ENCODE data around the gene PLXNC1.

PLXNC1 gene

GRCh38 chr12:94178882-94179281, 30.5 kb downstream of the PLXNC1 start:
- H3K4me3 ChIP-seq (ENCODE audit: low read depth, low read length) = no peak overlapping the region

DNA sequence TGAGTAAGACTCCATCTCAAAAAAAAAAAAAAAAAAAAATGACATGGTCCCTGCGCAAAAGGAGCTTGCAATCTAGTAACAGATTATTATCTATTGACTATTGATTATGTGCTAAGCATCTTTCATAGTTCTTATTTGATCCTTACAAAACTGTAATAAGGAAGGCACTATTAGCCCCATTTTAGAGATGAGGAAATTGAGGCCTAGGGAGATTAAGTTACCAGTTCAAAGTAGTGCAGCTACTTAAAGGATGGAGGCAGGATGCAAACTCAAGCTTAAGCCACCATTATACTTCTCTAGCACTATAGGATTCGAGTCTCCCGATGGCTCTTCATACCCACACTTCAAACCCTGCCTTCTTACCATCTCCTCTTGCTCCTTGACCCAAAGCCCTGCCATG, 31.3 kb downstream of the PLXNC1 start:
- H3K4me3 ChIP-seq (ENCODE audit: low read depth, low read length) = no peak overlapping the region

DNA sequence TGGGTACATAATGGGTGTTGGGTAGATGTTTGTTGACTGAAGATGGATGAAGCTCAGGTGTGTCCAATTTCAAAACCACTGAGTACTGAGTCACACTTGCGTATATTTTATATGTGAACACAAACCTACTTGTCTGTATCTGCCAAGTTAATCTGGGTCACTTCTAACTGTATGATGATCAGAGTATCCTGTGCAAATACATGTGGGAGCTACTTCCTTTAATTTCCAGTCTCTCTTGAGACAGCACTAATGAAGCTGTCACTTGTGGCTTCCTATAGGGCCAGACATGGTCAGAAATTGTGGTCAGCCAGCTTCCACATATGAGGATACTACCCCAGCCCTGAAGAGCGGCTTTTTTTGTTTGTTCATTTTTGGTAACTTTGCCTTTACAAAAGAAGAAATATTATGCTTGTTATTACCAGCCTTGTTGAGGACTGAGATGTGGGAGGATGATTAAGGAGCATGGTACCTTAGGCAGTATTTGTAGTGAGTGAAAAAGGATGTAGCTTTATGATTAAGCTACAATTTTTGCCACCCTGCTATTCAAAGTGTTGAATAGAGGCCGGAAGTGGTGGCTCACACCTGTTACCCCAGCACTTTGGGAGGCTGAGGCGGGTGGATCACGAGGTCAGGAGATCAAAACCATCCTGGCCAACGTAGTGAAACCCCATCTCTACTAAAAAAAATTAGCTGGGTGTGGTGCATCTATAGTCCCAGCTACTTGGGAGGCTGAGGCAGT, 32.4 kb downstream of the PLXNC1 start:
- no peak overlapping the region for H3K4me3 ChIP-seq (ENCODE audit: low read depth, low read length)

DNA sequence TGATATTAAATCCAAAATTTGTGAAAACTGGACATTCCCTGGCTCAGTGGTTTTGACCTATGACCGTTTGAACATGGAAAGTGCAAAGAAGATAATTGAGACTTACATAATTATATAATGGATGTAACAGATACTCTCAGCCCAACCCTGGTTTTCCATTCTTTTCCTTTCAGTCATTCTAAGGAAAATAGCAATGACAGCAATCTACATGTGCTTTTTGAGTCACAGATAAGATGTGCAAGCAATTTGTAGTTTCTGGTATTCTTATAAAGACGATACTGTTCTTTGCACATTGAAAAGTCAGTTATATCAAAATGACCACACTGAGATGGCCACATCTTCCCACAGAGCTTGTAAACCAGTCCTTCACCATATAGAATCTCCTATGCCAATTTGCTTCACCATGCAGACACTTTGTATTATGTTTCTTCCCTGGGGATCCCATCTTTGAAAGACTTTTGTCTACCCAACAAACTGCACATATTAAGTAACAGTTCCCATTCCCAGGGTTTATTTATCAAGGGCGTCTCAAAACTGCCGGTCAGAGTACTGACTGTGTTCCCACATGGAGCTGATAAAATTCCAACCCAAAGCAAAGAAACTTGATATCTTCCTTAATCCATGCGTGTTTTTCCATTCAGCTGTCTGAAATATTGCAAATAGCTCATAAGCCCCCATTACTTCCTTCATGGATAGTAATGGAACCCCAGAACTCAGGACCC, 34.8 kb downstream of the PLXNC1 start:
- no peak overlapping the region for H3K4me3 ChIP-seq (ENCODE audit: low read depth, low read length)

- H3K4me3 ChIP-seq (ENCODE audit: low read depth, low read length) = no peak overlapping the region
Observed at GRCh38 chr12:94183708-94184379, 35.5 kb downstream of the PLXNC1 start.

DNA sequence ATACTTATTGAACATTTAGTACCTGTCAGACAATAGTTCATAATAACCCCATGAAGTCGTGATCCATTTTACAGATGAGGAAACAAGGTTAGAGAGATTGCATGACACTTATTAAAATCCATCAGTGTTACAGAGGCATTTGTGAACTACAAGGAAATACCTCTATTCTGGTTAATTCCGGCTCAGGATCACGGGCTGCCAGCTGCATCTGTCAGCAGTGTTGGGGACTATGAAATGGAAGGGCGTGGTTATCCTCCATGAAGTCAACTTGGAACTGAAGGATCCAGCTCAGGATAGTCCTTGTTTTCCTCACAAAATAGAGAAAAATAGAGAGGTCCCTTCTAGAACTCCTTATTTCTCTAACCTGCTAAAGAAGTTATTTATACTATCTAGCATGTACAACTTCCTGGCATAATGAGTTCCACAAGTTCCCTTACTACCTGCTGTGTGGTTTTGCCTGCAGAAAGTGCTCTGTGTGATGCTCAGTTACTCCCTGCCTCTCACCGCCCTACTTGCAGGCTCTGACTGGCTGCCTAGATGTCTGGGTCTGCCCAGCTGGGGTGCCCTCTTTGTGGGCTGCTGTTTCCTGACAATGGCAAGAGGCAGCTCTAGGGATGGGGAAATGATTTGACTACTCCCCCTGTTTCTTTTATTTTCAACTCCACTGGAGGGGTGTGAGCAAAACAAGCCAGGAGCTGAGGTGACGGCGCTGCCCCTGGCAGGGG, 36.8 kb downstream of the PLXNC1 start:
- no peak overlapping the region for H3K4me3 ChIP-seq (ENCODE audit: low read depth, low read length)

GRCh38 chr12:94185801-94186200, 37.4 kb downstream of the PLXNC1 start:
- H3K4me3 ChIP-seq (ENCODE audit: low read depth, low read length) = no peak overlapping the region

- no peak overlapping the region for H3K4me3 ChIP-seq (ENCODE audit: low read depth, low read length)
Observed at GRCh38 chr12:94186278-94187241, 38.2 kb downstream of the PLXNC1 start.

- no peak overlapping the region for H3K4me3 ChIP-seq (ENCODE audit: low read depth, low read length)
Observed at GRCh38 chr12:94187361-94187760, 39.0 kb downstream of the PLXNC1 start.

- no peak overlapping the region for H3K4me3 ChIP-seq (ENCODE audit: low read depth, low read length)
Observed at GRCh38 chr12:94190623-94191022, 42.2 kb downstream of the PLXNC1 start.

- H3K4me3 ChIP-seq (ENCODE audit: low read depth, low read length) = no peak overlapping the region
Observed at GRCh38 chr12:94191023-94191422, 42.6 kb downstream of the PLXNC1 start.

DNA sequence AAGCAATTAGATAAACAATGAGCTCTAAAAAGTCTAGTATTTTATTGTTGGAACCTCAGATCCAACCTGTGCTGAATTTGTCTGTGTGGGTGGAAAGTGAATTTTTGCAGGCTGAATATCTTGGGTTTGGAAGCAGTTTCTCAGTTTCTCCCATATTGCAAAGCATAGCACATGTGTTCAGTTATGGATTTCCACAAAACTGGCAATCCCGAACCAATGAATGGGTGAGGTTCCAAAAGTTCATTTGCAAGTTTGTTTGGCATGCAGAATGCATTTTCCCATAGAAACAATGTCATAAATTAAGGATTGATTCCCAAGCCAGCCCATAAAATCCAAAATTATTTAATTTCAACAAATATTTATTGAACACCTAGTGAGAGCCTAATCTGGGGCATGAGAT, 43.4 kb downstream of the PLXNC1 start:
- no peak overlapping the region for H3K4me3 ChIP-seq (ENCODE audit: low read depth, low read length)

DNA sequence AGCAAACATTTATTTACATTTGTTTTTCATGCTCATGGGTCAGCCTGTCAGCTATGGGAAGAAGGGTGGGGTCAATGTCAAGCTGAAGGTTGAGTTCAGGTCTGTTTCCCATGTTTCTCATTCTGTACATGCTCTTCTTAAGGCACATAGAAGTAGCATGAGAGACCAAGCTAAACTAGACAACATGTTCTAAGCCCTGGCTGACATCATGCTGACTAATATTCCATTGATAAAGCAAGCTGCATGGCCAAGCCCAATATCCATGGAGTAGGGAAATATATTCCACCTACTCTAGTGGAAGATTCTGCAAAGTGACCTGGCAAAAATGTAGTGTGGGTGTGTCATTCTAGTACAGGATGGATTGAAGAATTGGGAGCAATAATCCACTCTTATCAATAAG, 44.1 kb downstream of the PLXNC1 start:
- no peak overlapping the region for H3K4me3 ChIP-seq (ENCODE audit: low read depth, low read length)

DNA sequence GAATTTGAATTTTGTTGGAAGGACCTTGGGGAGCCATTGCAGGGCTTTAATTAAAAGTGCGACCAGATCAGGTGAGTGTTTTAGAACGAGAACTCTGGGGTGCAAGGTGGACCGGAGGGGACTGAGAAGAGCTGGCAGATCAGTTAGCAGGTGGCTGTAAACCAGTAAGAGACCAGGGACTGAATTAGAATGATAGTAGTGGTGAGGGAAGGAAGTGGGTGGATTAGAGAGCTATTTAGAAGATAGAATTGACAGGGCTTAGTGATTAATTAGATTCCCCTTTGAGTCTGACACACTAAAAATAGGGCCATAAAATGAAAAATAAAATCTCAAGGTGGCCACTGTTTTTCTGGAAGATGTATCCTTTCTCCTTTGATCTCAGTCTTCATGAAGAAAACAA, 44.8 kb downstream of the PLXNC1 start:
- H3K4me3 ChIP-seq (ENCODE audit: low read depth, low read length) = no peak overlapping the region

DNA sequence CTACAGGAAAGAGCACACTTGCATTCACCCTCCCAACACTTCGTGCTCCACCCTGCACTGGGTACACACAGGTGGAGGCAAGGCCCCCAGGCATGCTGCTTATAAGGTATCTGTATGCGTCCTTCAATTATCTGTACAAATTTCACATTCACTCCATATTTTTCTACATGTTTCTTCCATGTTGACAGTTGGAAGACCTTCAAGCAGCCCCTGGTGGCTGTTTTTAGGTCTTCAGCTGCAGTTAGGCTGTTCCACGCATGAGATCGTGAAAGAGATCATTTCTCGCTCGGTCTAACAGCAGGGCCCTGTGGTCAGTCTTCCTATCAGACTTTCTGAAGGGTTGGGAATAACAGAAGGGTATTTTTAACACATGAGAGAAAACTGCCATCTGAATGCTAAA, 47.1 kb downstream of the PLXNC1 start:
- H3K4me3 ChIP-seq (ENCODE audit: low read depth, low read length) = no peak overlapping the region

GRCh38 chr12:94198469-94198868, 50.1 kb downstream of the PLXNC1 start:
- no peak overlapping the region for H3K4me3 ChIP-seq (ENCODE audit: low read depth, low read length)

DNA sequence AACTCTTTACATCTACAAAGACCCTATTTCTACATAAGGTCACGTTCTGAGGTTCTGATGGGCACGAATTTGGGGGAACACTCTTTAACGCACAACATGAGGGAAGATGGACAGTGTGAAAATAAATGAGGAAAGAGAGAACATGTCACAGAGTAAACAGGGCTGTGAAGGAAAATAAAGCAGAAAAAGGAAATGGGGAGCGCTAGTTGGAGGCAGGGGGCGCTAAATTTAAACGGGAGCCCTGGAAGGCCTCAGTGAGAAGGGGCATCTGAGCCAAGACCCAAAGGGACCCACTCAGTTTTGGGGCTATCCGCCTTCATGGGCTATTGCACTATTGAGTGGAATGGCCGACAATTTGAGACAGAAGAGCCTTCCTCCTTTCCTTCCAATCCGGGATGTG, 50.5 kb downstream of the PLXNC1 start:
- H3K4me3 ChIP-seq (ENCODE audit: low read depth, low read length) = no peak overlapping the region

DNA sequence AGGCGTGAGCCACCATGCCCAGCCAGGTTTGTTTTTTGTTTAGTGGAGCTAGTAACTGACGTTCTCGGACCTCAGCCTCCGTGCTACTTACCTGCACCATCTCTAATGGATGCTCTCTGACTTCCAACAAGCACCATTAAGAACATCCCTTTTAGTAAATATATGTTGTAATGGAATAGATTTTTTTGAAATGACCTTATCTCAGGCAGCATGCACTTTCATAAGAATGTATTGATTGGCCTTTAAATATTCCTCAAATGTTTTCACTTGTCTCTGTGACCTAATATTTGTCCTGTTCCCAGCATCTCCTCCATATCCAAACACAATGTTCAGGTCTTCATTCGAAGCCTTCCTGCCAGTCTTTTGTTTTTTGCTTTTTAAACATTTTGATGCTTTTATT, 51.7 kb downstream of the PLXNC1 start:
- no peak overlapping the region for H3K4me3 ChIP-seq (ENCODE audit: low read depth, low read length)

GRCh38 chr12:94200695-94201094, 52.3 kb downstream of the PLXNC1 start:
- no peak overlapping the region for H3K4me3 ChIP-seq (ENCODE audit: low read depth, low read length)

All from iPS-11a (cell line).